Body of pancreas (tissue), 4 donors: ENCODE results near the gene MC1R.

Experiments used
- POLR2A ChIP-seq, 3 donors: fragments of 450-650 bp; IDR thresholded peaks; one replicate each; pipeline ENCODE4 v1.6.1; 2016; ENCODE audit warnings: antibody characterized with exemption in 3 of 3, mild to moderate bottlenecking in 2 of 3
- TF ChIP-seq, protein P1 (sequence below), 7 experiments: fragments of 450-650 bp in 4 of 7; fragments of 200-600 bp in 3 of 7; sonication (generic) in 3 of 7; IDR thresholded peaks; one replicate each; pipeline ENCODE4 v1.5.1; 2016 to 2019; ENCODE audit warnings: antibody characterized with exemption in 7 of 7

DNA sequence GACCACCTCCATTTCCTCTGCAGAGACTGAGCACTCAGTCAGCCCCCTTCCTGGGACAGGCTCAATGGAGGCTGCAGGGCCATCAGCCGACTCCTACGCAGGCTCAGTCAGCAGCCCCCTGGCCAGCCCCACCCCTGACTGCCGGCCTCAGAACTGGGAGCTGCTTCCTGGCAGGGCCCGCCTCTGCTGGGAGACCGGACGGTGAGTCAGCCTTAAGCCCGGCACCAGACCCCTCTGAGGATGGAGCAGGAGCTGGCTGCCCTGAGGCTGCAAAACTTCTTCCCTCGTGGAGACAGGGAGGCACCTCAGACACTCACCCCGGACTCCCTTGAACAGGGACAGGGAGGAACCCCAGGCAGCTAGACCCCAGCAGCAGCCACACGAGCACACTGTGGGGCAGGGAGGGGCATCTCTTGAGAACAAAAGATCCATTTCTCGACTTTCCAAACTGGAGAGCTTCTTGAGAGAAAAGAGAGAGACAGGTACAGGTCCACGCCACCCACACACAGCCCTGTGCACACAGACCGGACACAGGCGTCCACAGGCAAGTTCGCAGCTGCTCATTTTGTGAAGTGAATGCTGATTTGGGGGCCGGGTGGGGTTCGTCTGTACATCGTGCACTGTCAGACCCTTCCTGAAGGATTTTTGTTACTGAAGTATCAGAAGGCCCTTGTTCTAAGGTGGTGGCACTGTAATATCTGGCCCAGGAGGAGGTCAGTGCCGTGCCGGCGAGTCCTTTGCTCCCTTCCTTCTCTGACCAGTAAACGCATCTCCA lies 3.2 kb downstream of the MC1R start:
- TF ChIP-seq POLR2A (IDR thresholded peaks at IDR 0.05), result peak in 2 of 3 donors; percentile 29 to 44
- TF ChIP-seq, protein P1, sequence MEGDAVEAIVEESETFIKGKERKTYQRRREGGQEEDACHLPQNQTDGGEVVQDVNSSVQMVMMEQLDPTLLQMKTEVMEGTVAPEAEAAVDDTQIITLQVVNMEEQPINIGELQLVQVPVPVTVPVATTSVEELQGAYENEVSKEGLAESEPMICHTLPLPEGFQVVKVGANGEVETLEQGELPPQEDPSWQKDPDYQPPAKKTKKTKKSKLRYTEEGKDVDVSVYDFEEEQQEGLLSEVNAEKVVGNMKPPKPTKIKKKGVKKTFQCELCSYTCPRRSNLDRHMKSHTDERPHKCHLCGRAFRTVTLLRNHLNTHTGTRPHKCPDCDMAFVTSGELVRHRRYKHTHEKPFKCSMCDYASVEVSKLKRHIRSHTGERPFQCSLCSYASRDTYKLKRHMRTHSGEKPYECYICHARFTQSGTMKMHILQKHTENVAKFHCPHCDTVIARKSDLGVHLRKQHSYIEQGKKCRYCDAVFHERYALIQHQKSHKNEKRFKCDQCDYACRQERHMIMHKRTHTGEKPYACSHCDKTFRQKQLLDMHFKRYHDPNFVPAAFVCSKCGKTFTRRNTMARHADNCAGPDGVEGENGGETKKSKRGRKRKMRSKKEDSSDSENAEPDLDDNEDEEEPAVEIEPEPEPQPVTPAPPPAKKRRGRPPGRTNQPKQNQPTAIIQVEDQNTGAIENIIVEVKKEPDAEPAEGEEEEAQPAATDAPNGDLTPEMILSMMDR (IDR thresholded peaks at IDR 0.05), result no peak
